ENCODE measurements around the gene FOXN4. TPM values are rescaled to one million over a fixed set of nuclear protein-coding genes. Genes with fewer than 3 reads are reported as not detected.

FOXN4 gene
- total RNA-seq, 4 donors from 2014 or later = not detected

DNA sequence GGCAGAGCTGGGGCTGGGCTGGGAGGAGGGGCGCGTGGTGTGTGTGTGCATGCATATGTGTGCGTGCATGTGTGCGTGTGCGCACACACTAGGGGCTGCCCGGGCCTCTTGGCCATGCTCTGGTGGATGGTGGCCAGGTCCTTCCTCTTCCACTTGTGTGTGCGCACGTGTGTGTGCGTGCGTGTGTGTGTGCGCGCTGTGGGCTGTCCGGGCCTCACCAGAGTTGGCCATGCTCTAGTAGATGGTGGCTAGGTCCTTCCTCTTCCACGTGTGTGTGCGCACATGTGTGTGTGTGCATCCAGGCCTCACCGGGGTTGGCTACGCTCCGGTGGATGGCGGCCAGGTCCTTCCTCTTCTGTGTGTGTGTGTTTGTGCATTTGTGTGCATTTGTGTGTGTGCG is 24.7 kb downstream of the FOXN4 start:
- no peaks in the 10 kb centered on the region for H3K36me3 ChIP-seq
- H3K9me3 ChIP-seq = no peaks in the 10 kb centered on the region
- TF ChIP-seq POLR2A (IDR thresholded peaks at IDR 0.05) (no peak), CTCF (IDR thresholded peaks at IDR 0.05) (no peak)
- WGBS, 2 donors = 80 to 97% methylated on average over 7 to 9 of the region's 20 CpGs
- H3K27ac ChIP-seq = no peak overlapping the region
- H3K4me3 ChIP-seq = no peak overlapping the region
- peaks cover 0 to 9% (median 0%) of the 10 kb centered on the region in 4 donors for H3K27me3 ChIP-seq
- intact Hi-C loops (cut with DNase I) = no loop called here
- no peak for DNase-seq
- H3K4me1 ChIP-seq = peaks cover 0 to 1% (median 0%) of the 10 kb centered on the region in 3 donors

DNA sequence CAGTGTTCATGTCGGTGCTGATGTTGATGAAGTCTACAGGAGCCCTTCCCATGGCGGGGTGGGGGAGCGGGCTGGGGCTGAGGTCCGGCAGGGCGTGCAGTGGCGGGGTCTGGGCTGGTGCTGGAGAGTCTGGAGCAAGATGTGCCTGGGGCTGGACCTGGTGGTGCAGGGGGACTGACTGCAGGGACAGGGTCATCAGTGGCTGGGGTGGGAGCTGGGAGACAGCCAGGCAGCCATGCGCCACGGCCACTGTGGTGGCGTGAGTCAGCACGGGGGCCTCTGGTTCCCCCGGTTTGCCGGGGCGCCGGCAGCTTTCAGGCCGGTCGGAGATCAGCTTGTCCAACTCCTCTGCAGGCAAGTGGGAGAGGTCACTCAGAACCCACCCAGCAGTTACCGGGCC is 27.6 kb downstream of the FOXN4 start:
- intact Hi-C loops (cut with DNase I) = no loop called here
- Histone ChIP-seq H3K27me3 (no peaks in the 10 kb centered on the region), H3K9me3 (no peaks in the 10 kb centered on the region), H3K4me1 (peaks cover 0 to 17% (median 8%) of the 10 kb centered on the region in 3 donors), H3K27ac (no peak overlapping the region), H3K4me3 (no peak overlapping the region), H3K36me3 (no peaks in the 10 kb centered on the region)
- TF ChIP-seq POLR2A (IDR thresholded peaks at IDR 0.05) (no peak), CTCF (IDR thresholded peaks at IDR 0.05) (no peak)
- 40% methylated on average over 1 of the region's 17 CpGs; no CpG with 5 or more reads in 1 of the 2 donors for WGBS, 2 donors
- no peak for DNase-seq

DNA sequence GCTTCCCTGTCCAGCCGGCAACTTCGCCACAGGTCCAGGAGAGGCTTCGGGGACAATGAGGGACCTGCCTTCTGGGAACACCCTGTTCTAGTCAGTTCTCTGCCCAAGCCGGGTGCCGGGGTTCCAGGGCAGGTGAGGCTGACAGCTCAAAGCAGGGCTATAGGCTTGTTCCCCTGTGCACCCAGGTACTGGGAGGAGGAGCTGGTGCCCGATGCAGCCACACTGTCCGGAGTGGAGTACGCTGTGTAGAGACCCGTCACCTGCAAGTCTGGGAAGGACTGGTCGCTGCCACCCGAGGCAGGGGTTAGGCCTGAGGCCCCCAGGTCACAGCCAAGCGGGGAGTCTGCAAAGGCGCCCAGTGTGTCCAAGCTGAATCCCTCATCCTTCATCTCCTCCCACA is 29.6 kb downstream of the FOXN4 start:
- Histone ChIP-seq H3K9me3 (no peaks in the 10 kb centered on the region), H3K36me3 (no peaks in the 10 kb centered on the region), H3K4me3 (no peak overlapping the region), H3K27ac (no peak overlapping the region), H3K4me1 (peaks cover 0 to 17% (median 8%) of the 10 kb centered on the region in 3 donors), H3K27me3 (no peaks in the 10 kb centered on the region)
- 82 to 92% methylated on average over 2 to 12 of the region's 13 CpGs for WGBS, 2 donors
- no peak for TF ChIP-seq POLR2A (IDR thresholded peaks at IDR 0.05)
- TF ChIP-seq CTCF (IDR thresholded peaks at IDR 0.05) = no peak
- no peak for DNase-seq
- intact Hi-C loops (cut with DNase I) = no loop called here

DNA sequence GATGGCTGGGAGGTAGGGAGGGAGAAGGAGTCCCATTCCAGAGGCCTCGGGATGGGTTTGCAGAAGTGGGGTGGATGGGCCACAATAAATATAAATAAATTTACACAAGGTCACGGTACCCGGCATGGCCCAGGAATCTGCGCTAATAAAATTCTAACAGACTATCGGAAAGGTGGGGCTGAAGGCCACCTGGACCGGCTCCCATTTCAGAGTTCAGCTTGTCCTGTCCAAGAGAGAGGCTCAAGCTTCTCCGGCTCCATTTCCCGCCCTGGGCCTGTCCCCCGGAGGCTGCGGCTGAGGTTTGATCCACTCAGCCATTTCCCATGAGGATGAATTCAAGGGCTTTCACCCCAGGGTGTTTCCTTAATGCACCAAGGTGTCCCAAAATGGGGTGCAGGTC is 30.2 kb downstream of the FOXN4 start:
- DNase-seq = no peak
- Histone ChIP-seq H3K4me3 (no peak overlapping the region), H3K4me1 (peaks cover 0 to 17% (median 8%) of the 10 kb centered on the region in 3 donors), H3K27ac (peak overlapping the region in 1 of 4 donors; percentile 58), H3K27me3 (no peaks in the 10 kb centered on the region), H3K9me3 (no peaks in the 10 kb centered on the region), H3K36me3 (no peaks in the 10 kb centered on the region)
- intact Hi-C loops (cut with DNase I) = no loop called here
- 72 to 74% methylated on average over 5 to 10 of the region's 10 CpGs for WGBS, 2 donors
- TF ChIP-seq POLR2A (IDR thresholded peaks at IDR 0.05) (no peak), CTCF (IDR thresholded peaks at IDR 0.05) (no peak)

DNA sequence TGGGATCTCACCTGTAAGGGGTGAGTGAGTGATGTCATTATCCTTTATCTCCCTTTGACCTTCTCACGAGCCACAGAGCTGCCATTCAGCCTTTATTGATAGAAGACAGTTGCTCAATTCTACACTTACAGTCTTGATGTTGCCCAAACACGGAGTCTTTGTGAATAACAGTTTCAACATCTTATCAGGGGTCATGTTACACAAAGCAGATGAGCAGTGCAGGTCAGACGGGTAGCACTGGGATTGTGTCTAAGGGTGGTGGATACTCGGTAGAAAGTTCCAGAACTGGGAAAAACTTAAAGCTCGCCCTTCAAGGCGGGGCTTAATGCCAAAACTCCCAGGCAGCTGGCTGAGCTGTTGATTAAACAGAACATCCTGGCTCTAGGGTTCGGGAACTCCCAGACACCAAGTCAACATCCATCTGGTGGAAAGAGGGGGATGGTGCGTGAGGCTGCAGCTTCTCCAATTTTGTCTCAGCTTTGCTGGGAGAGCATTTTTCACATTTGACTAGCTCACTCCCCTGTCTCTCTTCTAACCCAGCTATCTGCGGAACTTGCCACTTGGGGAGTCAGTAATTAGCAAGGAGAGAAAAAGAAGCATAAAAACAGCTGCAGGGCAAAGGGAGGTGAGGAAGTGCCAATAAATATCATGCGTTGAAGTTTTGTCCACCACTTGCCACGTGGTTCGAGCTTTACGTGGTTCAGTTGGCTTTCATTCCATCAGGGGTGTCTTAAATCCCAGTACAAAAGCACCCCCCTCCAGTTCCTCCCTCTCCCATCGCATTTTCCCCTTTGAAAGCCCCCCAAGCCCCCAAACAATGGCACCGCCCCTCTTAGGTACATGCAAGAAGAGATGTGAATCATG is 31.0 kb downstream of the FOXN4 start:
- intact Hi-C loops (cut with DNase I) = no loop called here
- WGBS, 2 donors = 29 to 35% methylated on average over 10 to 13 of the region's 15 CpGs
- Histone ChIP-seq H3K9me3 (no peaks in the 10 kb centered on the region), H3K36me3 (no peaks in the 10 kb centered on the region), H3K4me3 (no peak overlapping the region), H3K4me1 (peaks cover 0 to 17% (median 8%) of the 10 kb centered on the region in 3 donors), H3K27ac (peak overlapping the region in 3 of 4 donors; percentile 14 to 58 (median 32)), H3K27me3 (no peaks in the 10 kb centered on the region)
- DNase-seq = no peak
- TF ChIP-seq POLR2A (IDR thresholded peaks at IDR 0.05) (no peak), CTCF (IDR thresholded peaks at IDR 0.05) (peak in 1 of 6 experiments; percentile 15)
